Measurements from ENCODE around the gene MGAT4C.
"Not testable (repeated sequence)": the region's sequence is repeated elsewhere in the genome, so short reads cannot be mapped to it uniquely, and the experiment has no call there.

MGAT4C gene

GRCh38 chr12:86138770-86139169 is 117.4 kb downstream of the MGAT4C start:
- peak overlapping the region; percentile 49 for H2BK120ac ChIP-seq (ENCODE audit: low read depth, low read length)
- no peaks in the 10 kb centered on the region for H3K9me3 ChIP-seq (ENCODE audit: control insufficient read depth, low read length)
- H3K14ac ChIP-seq (ENCODE audit: low read length in 2 of 2) = no peak overlapping the region
- H3K27me3 ChIP-seq (ENCODE audit: control insufficient read depth in 1 of 2, insufficient read depth in 1 of 2, low read length in 2 of 2) = no peaks in the 10 kb centered on the region
- no peak overlapping the region for H3K23ac ChIP-seq (ENCODE audit: low read length in 2 of 2)
- peak overlapping the region; percentile 28 for H2BK15ac ChIP-seq (ENCODE audit: low read depth, poor library complexity, severe bottlenecking)
- H2AFZ ChIP-seq (ENCODE audit: low read depth, low read length) = peak overlapping the region; percentile 51
- peak; percentile 10 for DNase-seq
- H4K91ac ChIP-seq (ENCODE audit: low read length) = no peak overlapping the region
- no peak overlapping the region for H3K4ac ChIP-seq (ENCODE audit: low read depth in 1 of 2, low read length in 2 of 2)
- peak overlapping the region; percentile 41 for H4K8ac ChIP-seq (ENCODE audit: low read length)
- H3K27ac ChIP-seq (ENCODE audit: low read length, poor library complexity, severe bottlenecking) = peak overlapping the region; percentile 20
- H2BK5ac ChIP-seq (ENCODE audit: low read depth, low read length, poor library complexity, severe bottlenecking) = no peak overlapping the region
- H3K9ac ChIP-seq (ENCODE audit: low read length) = no peak overlapping the region
- no peaks in the 10 kb centered on the region for H3K4me1 ChIP-seq (ENCODE audit: control insufficient read depth, insufficient read depth, low read depth, low read length)
- no peak overlapping the region for H3K4me3 ChIP-seq (ENCODE audit: insufficient read depth in 1 of 2, low read depth in 1 of 2, low read length in 2 of 2)
- H3K36me3 ChIP-seq (ENCODE audit: control insufficient read depth in 1 of 2, insufficient read depth in 2 of 2, low read depth in 1 of 2, low read length in 2 of 2) = no peaks in the 10 kb centered on the region
- peak overlapping the region in 1 of 2 experiments; percentile 43 for H3K18ac ChIP-seq (ENCODE audit: low read depth in 1 of 2, low read length in 2 of 2)
- H3K79me1 ChIP-seq (replicated peaks; ENCODE audit: low read length, poor library complexity, severe bottlenecking) = no peaks in the 10 kb centered on the region
- H3K4me2 ChIP-seq (ENCODE audit: low read length, poor library complexity, severe bottlenecking) = no peak overlapping the region
- peak overlapping the region in 1 of 2 experiments; percentile 66 for H2BK12ac ChIP-seq (ENCODE audit: low read length in 2 of 2)
- WGBS = 70% methylated on average over 2 of the region's 2 CpGs
- H2AK5ac ChIP-seq (ENCODE audit: low read length, severe bottlenecking) = peak overlapping the region; percentile 92

GRCh38 chr12:86137936-86138335 is 118.3 kb downstream of the MGAT4C start:
- peak overlapping the region in 1 of 2 experiments; percentile 19 for H3K4me3 ChIP-seq (ENCODE audit: insufficient read depth in 1 of 2, low read depth in 1 of 2, low read length in 2 of 2)
- no peak overlapping the region for H2AK5ac ChIP-seq (ENCODE audit: low read length, severe bottlenecking)
- no peak overlapping the region for H3K4me2 ChIP-seq (ENCODE audit: low read length, poor library complexity, severe bottlenecking)
- no peak overlapping the region for H2AFZ ChIP-seq (ENCODE audit: low read depth, low read length)
- H3K4me1 ChIP-seq (ENCODE audit: control insufficient read depth, insufficient read depth, low read depth, low read length) = no peaks in the 10 kb centered on the region
- peak overlapping the region; percentile 28 for H3K9ac ChIP-seq (ENCODE audit: low read length)
- no peak overlapping the region for H3K4ac ChIP-seq (ENCODE audit: low read depth in 1 of 2, low read length in 2 of 2)
- H3K27me3 ChIP-seq (ENCODE audit: control insufficient read depth in 1 of 2, insufficient read depth in 1 of 2, low read length in 2 of 2) = no peaks in the 10 kb centered on the region
- DNase-seq = peak; percentile 73
- no peak overlapping the region for H4K8ac ChIP-seq (ENCODE audit: low read length)
- H3K79me1 ChIP-seq (replicated peaks; ENCODE audit: low read length, poor library complexity, severe bottlenecking) = no peaks in the 10 kb centered on the region
- no peak overlapping the region for H2BK12ac ChIP-seq (ENCODE audit: low read length in 2 of 2)
- H2BK15ac ChIP-seq (ENCODE audit: low read depth, poor library complexity, severe bottlenecking) = no peak overlapping the region
- no peaks in the 10 kb centered on the region for H3K36me3 ChIP-seq (ENCODE audit: control insufficient read depth in 1 of 2, insufficient read depth in 2 of 2, low read depth in 1 of 2, low read length in 2 of 2)
- no peak overlapping the region for H2BK5ac ChIP-seq (ENCODE audit: low read depth, low read length, poor library complexity, severe bottlenecking)
- H3K9me3 ChIP-seq (ENCODE audit: control insufficient read depth, low read length) = no peaks in the 10 kb centered on the region
- H2BK120ac ChIP-seq (ENCODE audit: low read depth, low read length) = peak overlapping the region; percentile 34
- H3K23ac ChIP-seq (ENCODE audit: low read length in 2 of 2) = no peak overlapping the region
- H3K18ac ChIP-seq (ENCODE audit: low read depth in 1 of 2, low read length in 2 of 2) = no peak overlapping the region
- H3K14ac ChIP-seq (ENCODE audit: low read length in 2 of 2) = no peak overlapping the region
- peak overlapping the region; percentile 89 for H3K27ac ChIP-seq (ENCODE audit: low read length, poor library complexity, severe bottlenecking)
- no peak overlapping the region for H4K91ac ChIP-seq (ENCODE audit: low read length)
- 7% methylated on average over 2 of the region's 2 CpGs for WGBS

DNA sequence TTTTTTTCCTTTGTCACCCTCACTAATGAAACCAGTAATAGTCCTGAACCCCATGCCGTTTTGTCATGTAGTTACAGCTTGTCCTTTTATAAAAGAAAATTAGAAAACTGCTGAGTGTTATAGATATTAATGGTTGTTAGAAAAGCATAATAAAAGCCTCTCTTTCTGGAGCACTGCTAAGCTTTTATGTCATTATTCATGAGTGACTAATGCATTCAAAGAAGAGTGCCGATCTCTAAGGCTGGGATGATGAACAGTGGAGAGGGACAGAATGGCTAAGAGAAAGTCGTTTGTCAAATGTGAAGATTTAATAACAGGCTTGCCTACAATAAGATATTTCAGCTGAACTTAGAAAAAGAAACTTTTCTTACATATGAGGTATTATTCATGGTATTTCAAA is 121.6 kb downstream of the MGAT4C start:
- no peak overlapping the region for H3K9ac ChIP-seq (ENCODE audit: low read length)
- no peak overlapping the region for H3K4me3 ChIP-seq (ENCODE audit: insufficient read depth in 1 of 2, low read depth in 1 of 2, low read length in 2 of 2)
- H3K14ac ChIP-seq (ENCODE audit: low read length in 2 of 2) = no peak overlapping the region
- no peaks in the 10 kb centered on the region for H3K27me3 ChIP-seq (ENCODE audit: control insufficient read depth in 1 of 2, insufficient read depth in 1 of 2, low read length in 2 of 2)
- no peak overlapping the region for H2AFZ ChIP-seq (ENCODE audit: low read depth, low read length)
- no peak overlapping the region for H3K23ac ChIP-seq (ENCODE audit: low read length in 2 of 2)
- no peak overlapping the region for H3K4ac ChIP-seq (ENCODE audit: low read depth in 1 of 2, low read length in 2 of 2)
- no peak overlapping the region for H2BK12ac ChIP-seq (ENCODE audit: low read length in 2 of 2)
- H3K4me1 ChIP-seq (ENCODE audit: control insufficient read depth, insufficient read depth, low read depth, low read length) = no peaks in the 10 kb centered on the region
- no peaks in the 10 kb centered on the region for H3K79me1 ChIP-seq (replicated peaks; ENCODE audit: low read length, poor library complexity, severe bottlenecking)
- no peak overlapping the region for H2BK5ac ChIP-seq (ENCODE audit: low read depth, low read length, poor library complexity, severe bottlenecking)
- H3K4me2 ChIP-seq (ENCODE audit: low read length, poor library complexity, severe bottlenecking) = no peak overlapping the region
- H2BK15ac ChIP-seq (ENCODE audit: low read depth, poor library complexity, severe bottlenecking) = no peak overlapping the region
- no peaks in the 10 kb centered on the region for H3K36me3 ChIP-seq (ENCODE audit: control insufficient read depth in 1 of 2, insufficient read depth in 2 of 2, low read depth in 1 of 2, low read length in 2 of 2)
- H3K9me3 ChIP-seq (ENCODE audit: control insufficient read depth, low read length) = no peaks in the 10 kb centered on the region
- no peak overlapping the region for H2AK5ac ChIP-seq (ENCODE audit: low read length, severe bottlenecking)
- peak; percentile 41 for DNase-seq
- H3K27ac ChIP-seq (ENCODE audit: low read length, poor library complexity, severe bottlenecking) = no peak overlapping the region
- no peak overlapping the region for H3K18ac ChIP-seq (ENCODE audit: low read depth in 1 of 2, low read length in 2 of 2)
- no peak overlapping the region for H4K8ac ChIP-seq (ENCODE audit: low read length)
- H2BK120ac ChIP-seq (ENCODE audit: low read depth, low read length) = no peak overlapping the region
- WGBS = no CpG with 5 or more reads among the region's 3 CpGs
- H4K91ac ChIP-seq (ENCODE audit: low read length) = no peak overlapping the region

DNA sequence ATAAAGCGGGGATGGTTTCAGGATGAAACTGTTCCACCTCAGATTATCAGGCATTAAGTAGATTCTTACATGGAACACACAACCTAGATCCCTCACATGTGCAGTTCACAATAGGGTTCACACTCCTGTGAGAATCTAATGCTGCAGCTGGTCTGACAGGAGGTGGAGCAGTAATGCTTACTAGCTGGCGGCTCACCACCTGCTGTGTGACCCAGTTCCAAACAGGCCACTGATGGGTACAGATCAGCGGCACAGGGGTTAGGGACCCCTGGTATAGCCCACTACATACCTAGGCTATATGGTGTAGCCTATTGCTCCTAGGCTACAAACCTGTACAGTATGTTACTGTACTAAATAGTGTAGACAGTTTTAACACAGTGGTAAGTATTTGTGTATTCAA is 129.3 kb downstream of the MGAT4C start:
- H3K14ac ChIP-seq (ENCODE audit: low read length in 2 of 2); H3K18ac ChIP-seq (ENCODE audit: low read depth in 1 of 2, low read length in 2 of 2); H3K4me1 ChIP-seq (ENCODE audit: control insufficient read depth, insufficient read depth, low read depth, low read length); H3K36me3 ChIP-seq (ENCODE audit: control insufficient read depth in 1 of 2, insufficient read depth in 2 of 2, low read depth in 1 of 2, low read length in 2 of 2); H2AK5ac ChIP-seq (ENCODE audit: low read length, severe bottlenecking); H2BK120ac ChIP-seq (ENCODE audit: low read depth, low read length); H3K9me3 ChIP-seq (ENCODE audit: control insufficient read depth, low read length); H2BK15ac ChIP-seq (ENCODE audit: low read depth, poor library complexity, severe bottlenecking); H4K8ac ChIP-seq (ENCODE audit: low read length); H4K91ac ChIP-seq (ENCODE audit: low read length); H2BK5ac ChIP-seq (ENCODE audit: low read depth, low read length, poor library complexity, severe bottlenecking); H3K27ac ChIP-seq (ENCODE audit: low read length, poor library complexity, severe bottlenecking); H3K4ac ChIP-seq (ENCODE audit: low read depth in 1 of 2, low read length in 2 of 2); H3K9ac ChIP-seq (ENCODE audit: low read length); H3K4me3 ChIP-seq (ENCODE audit: insufficient read depth in 1 of 2, low read depth in 1 of 2, low read length in 2 of 2); H3K79me1 ChIP-seq (replicated peaks; ENCODE audit: low read length, poor library complexity, severe bottlenecking); H3K4me2 ChIP-seq (ENCODE audit: low read length, poor library complexity, severe bottlenecking); H2BK12ac ChIP-seq (ENCODE audit: low read length in 2 of 2); H3K23ac ChIP-seq (ENCODE audit: low read length in 2 of 2); H2AFZ ChIP-seq (ENCODE audit: low read depth, low read length); DNase-seq; H3K27me3 ChIP-seq (ENCODE audit: control insufficient read depth in 1 of 2, insufficient read depth in 1 of 2, low read length in 2 of 2): not testable (repeated sequence)
- WGBS = 97% methylated on average over 2 of the region's 3 CpGs
